ENCODE measurements around the gene SMARCD1. TPM values are rescaled to one million over a fixed set of nuclear protein-coding genes. Genes with fewer than 3 reads are reported as not detected.
"Not testable (repeated sequence)": the region's sequence is repeated elsewhere in the genome, so short reads cannot be mapped to it uniquely, and the experiment has no call there.

The SMARCD1 gene
- total RNA-seq, 1 donor from 2014 or later: 14.3 TPM

DNA sequence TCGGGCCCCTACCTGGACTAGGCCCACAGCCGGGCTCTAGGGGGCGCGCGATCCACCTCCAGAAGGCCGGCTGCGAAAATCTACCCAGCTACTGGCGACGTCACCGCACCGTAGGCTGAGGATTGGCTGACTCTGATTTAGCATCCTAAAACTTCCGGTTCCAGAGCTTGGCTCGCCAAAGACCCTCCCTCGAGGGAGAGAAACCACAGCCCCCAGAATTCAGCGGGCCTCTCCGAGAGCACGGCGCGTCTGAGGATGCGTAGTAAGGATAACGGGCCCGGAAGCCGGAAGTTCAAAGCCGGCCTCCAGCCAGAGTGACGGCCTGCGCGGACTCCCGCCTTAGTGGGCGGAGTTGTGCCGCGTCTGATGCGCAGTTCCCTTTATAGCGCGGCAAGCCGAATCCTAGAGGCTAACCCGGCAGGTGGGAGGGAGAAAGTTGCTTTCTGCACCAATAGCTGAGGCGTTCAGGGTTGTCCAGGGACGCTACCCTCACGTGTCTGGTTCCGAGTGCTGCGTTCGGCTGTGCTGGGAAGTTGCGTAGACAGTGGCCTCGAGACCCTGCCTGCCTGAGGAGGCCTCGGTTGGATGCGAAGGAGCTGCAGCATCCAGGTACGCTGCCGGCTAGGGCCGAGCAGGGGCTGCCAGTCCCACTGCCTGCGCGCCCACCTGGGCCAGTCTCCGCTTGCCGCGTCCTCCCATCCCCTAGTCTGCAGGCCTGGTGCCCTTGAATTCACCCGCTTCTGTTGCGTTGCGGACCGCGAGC is 26.7 kb downstream of the SMARCD1 start, which contains the start of gene COX14:
Gene COX14 (plus strand): TSS at position 544 of the 763 bp plus-strand sequence. CDS start 7,808 bp downstream, outside the sequence.
- ATAC-seq (ENCODE audit: poor library complexity) (peak; percentile 87), DNase-seq (peak; percentile 99)
- intact Hi-C loops (cut with DNase I): no loop called here

DNA sequence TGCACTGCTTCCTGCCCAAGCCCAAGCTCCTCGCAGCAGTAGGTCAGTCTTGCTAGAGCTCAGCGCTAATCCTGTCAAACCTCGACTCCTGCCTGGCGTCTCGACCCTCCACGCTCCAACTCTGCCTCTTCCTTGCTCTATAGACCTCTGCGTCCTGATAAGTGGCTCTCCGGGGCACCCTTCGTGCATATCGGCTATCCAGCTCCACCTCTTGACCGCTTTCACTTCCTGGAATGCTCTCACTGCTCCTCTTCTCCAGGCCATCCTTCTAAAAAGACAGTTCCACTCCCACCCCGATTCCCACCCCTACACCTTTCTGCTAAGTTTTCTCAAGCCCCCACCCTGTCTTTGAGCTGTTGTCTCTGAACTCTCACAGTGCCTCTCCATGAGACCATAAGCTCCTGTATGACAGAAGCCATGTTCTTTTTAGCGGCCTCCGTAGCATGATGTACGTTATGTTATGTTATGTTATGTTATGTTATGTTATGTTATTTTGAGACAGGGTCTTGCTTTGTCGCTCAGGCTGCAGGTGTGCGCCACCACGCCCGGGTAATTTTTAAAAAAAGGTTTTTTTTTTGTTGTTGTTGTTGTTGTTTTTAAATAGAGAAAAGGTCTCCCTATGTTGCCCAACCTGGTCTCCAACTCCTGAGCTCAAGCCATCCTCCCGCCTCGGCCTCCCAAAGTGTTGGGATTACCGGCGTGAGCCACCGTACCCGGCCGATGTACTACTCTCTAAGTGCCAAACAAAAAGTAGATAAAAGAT is 27.5 kb downstream of the SMARCD1 start:
- intact Hi-C loops (cut with DNase I): no loop called here
- ATAC-seq (ENCODE audit: poor library complexity) (peak; percentile 1), DNase-seq (no peak)

DNA sequence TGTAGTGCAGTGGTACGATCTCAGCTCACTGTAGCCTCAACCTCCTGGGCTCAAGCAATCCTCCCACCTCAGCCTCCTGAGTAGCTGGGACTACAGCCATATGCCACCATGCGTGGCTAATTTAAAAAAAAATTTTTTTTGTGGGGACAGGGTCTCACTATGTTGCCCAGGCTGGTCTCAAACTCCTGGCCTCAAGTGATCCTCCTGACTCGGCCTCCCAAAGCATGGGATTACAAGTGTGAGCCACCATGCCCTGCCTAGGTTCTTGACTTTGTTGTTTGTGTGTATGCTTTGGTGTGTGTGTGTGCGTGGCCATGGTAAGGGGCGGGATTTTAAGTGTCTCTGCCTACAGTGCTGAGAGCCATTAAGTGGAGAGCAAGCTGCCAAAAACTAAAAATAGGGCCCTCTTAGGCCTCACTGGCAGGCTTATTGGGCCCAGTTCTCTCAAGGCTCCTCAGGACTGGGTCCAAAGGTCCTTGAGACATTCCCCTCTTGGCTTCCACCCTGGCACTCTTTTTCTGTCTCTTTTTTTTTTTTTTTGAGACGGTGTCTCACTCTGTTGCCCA is 32.0 kb downstream of the SMARCD1 start:
- DNase-seq (no peak), ATAC-seq (ENCODE audit: poor library complexity) (peak; percentile 69)
- intact Hi-C loops (cut with DNase I): no loop called here

DNA sequence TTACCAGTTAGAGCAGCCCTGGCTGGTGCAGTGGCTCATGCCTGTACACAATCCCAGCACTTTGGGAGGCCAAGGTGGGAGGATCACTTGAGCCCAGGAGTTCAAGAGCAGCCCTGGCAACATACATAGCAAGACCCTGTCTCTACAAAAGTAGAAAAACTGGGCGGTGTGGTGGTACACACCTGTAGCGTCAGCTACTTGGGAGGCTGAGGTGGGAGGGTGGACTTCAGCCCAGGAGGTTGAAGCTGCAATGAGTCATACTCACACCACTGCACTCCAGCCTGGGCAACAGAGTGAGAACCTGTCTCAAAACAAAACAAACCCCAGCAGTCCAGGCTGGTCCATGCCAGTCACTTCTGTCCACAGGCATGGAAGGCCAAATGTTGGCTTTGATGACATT is 34.2 kb downstream of the SMARCD1 start:
- intact Hi-C loops (cut with DNase I): no loop called here
- DNase-seq (no peak), ATAC-seq (ENCODE audit: poor library complexity) (no peak)

GRCh38 chr12:50120521-50120920 is 35.4 kb downstream of the SMARCD1 start:
- no peak for ATAC-seq (ENCODE audit: poor library complexity)

GRCh38 chr12:50120953-50121352 is 35.8 kb downstream of the SMARCD1 start:
- intact Hi-C loops (cut with DNase I): no loop called here

More at GRCh38 chr12:50120521-50120920, 35.4 kb downstream of the SMARCD1 start:
- DNase-seq: no peak
- intact Hi-C loops (cut with DNase I): no loop called here

DNA sequence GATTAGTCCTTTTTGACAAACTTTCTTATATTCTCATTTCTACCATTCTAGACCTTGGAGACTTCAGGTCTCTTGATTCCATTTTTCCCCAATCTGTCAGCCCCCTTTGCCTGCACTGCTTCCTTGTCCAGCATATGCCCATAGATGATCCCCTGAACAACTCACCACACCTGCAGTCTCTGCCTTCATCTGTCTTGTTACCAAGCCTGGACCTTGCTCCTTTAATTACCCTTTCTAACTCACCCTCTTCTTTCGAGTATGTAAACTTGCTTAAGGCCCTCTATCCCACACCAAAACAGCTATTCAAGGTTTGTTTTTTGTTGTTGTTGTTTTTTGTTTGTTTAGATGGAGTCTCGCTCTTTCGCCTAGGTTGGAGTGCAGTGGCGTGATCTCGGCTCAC is 36.5 kb downstream of the SMARCD1 start:
- intact Hi-C loops (cut with DNase I): no loop called here
- DNase-seq (no peak), ATAC-seq (ENCODE audit: poor library complexity) (no peak)

More at GRCh38 chr12:50120953-50121352, 35.8 kb downstream of the SMARCD1 start:
- no peak for DNase-seq
- no peak for ATAC-seq (ENCODE audit: poor library complexity)

GRCh38 chr12:50123203-50123602 is 38.1 kb downstream of the SMARCD1 start:
- intact Hi-C loops (cut with DNase I): no loop called here
- ATAC-seq (ENCODE audit: poor library complexity) (no peak), DNase-seq (no peak)

GRCh38 chr12:50127546-50127945 is 42.4 kb downstream of the SMARCD1 start:
- intact Hi-C loops (cut with DNase I): no loop called here

GRCh38 chr12:50129290-50129689 is 44.1 kb downstream of the SMARCD1 start:
- DNase-seq (no peak), ATAC-seq (ENCODE audit: poor library complexity) (no peak)
- intact Hi-C loops (cut with DNase I): no loop called here

More at GRCh38 chr12:50127546-50127945, 42.4 kb downstream of the SMARCD1 start:
- peak; percentile 82 for ATAC-seq (ENCODE audit: poor library complexity)
- no peak for DNase-seq

GRCh38 chr12:50132505-50133135 is 47.5 kb downstream of the SMARCD1 start:
- intact Hi-C loops (cut with DNase I): no loop called here
- ATAC-seq (ENCODE audit: poor library complexity): no peak
- DNase-seq: no peak

GRCh38 chr12:50142993-50143392 is 57.9 kb downstream of the SMARCD1 start:
- no peak for DNase-seq
- no peak for ATAC-seq (ENCODE audit: poor library complexity)
- intact Hi-C loops (cut with DNase I): no loop called here

- intact Hi-C loops (cut with DNase I): no loop called here
- DNase-seq (no peak), ATAC-seq (ENCODE audit: poor library complexity) (no peak)
Measured at GRCh38 chr12:50145439-50145838, 60.3 kb downstream of the SMARCD1 start.

GRCh38 chr12:50147281-50147680 is 62.1 kb downstream of the SMARCD1 start:
- ATAC-seq (ENCODE audit: poor library complexity) (no peak), DNase-seq (no peak)
- intact Hi-C loops (cut with DNase I): no loop called here

DNA sequence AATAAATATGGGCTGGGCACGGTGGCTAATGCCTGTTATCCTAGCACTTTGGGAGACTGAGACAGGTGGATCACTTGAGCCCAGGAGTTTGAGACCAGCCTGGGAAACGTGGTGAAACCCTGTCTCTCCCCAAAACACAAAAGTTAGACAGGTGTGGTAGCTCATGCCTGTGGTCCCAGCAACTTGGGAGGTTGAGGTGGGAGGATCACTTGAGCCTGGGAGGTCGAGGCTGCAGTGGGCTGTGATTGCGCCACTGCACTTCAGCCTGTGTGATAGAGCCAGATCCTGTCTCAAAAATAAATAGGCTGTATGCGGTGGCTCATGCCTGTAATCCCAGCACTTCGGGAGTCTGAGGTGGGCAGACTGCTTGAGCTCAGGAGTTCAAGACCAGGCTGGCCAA is 62.9 kb downstream of the SMARCD1 start:
- intact Hi-C loops (cut with DNase I); ATAC-seq (ENCODE audit: poor library complexity); DNase-seq: not testable (repeated sequence)

DNA sequence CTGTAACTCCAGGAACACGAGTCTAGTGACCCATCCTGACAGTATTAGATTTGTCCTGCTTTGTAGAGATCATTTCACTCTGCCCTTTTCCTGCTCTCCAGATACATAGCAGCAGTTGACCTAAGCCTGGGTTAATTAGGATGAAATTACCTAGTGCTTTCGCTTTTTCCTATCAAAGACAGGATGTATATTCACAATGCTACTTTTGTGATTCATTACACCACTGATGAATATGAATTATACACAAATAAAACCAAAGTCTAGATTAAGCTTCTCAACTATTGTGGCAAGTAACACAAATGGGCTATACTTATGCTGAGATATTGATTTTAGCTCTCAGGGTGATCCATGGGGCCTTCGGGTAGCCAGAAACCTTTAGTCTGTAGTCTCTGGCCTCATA is 64.2 kb downstream of the SMARCD1 start:
- DNase-seq (no peak), ATAC-seq (ENCODE audit: poor library complexity) (no peak)
- intact Hi-C loops (cut with DNase I): no loop called here

Data from Right ventricle myocardium superior (tissue), 1 donor.